ENCODE results near the gene MYADML2.
"Not testable (repeated sequence)": the region's sequence is repeated elsewhere in the genome, so short reads cannot be mapped to it uniquely, and the experiment has no call there.

Gene MYADML2

GRCh38 chr17:81958633-81959342, 11.8 kb upstream of the MYADML2 start:
- no peak for DNase-seq
- ATAC-seq = no peak

- no peak for ATAC-seq
- DNase-seq = no peak
Measured at GRCh38 chr17:81957691-81958432, 10.8 kb upstream of the MYADML2 start.

GRCh38 chr17:81956607-81957589, 9.9 kb upstream of the MYADML2 start:
- DNase-seq = no peak
- no peak for ATAC-seq

- DNase-seq (no peak), ATAC-seq (no peak)
Measured at GRCh38 chr17:81955756-81956544, 8.9 kb upstream of the MYADML2 start.

GRCh38 chr17:81955058-81955681, 8.1 kb upstream of the MYADML2 start:
- no peak for ATAC-seq

GRCh38 chr17:81954131-81955057, 7.4 kb upstream of the MYADML2 start:
- DNase-seq = no peak
- ATAC-seq = no peak

More at GRCh38 chr17:81955058-81955681, 8.1 kb upstream of the MYADML2 start:
- no peak for DNase-seq

GRCh38 chr17:81953443-81953842, 6.4 kb upstream of the MYADML2 start:
- ATAC-seq, DNase-seq: not testable (repeated sequence)

GRCh38 chr17:81952792-81953228, 5.8 kb upstream of the MYADML2 start:
- no peak for DNase-seq
- no peak for ATAC-seq

GRCh38 chr17:81951785-81952684, 5.0 kb upstream of the MYADML2 start:
- ATAC-seq (no peak), DNase-seq (no peak)

- ATAC-seq (no peak), DNase-seq (no peak)
Measured at GRCh38 chr17:81950501-81950900, 3.5 kb upstream of the MYADML2 start.

GRCh38 chr17:81948635-81949378, 1.8 kb upstream of the MYADML2 start:
- no peak for DNase-seq
- ATAC-seq = peak; percentile 10

GRCh38 chr17:81944858-81945257, 2.2 kb downstream of the MYADML2 start:
- DNase-seq (no peak), ATAC-seq (no peak)

- ATAC-seq = no peak
- no peak for DNase-seq
Measured at GRCh38 chr17:81942167-81942553, 4.9 kb downstream of the MYADML2 start.

- ATAC-seq = no peak
- no peak for DNase-seq
Measured at GRCh38 chr17:81941484-81942166, 5.4 kb downstream of the MYADML2 start.

- DNase-seq (no peak), ATAC-seq (no peak)
Measured at GRCh38 chr17:81940538-81941483, 6.2 kb downstream of the MYADML2 start.

GRCh38 chr17:81939881-81940385, 7.1 kb downstream of the MYADML2 start:
- DNase-seq = no peak
- no peak for ATAC-seq
